ENCODE data around the gene CDK14. TPM values are rescaled to one million over a fixed set of nuclear protein-coding genes. Genes with fewer than 3 reads are reported as not detected.

Gene CDK14
- polyA plus RNA-seq, 1 donor from 2014 or later, result 25.1 TPM

- no peaks in the 10 kb centered on the region for H3K36me3 ChIP-seq (ENCODE audit: insufficient read depth, low read length)
- no peaks in the 10 kb centered on the region for H3K79me2 ChIP-seq (replicated peaks; ENCODE audit: insufficient read depth, low read length)
- TF ChIP-seq EZH2 (IDR thresholded peaks at IDR 0.05; ENCODE audit: borderline replicate concordance, insufficient read depth, low read length, poor library complexity, severe bottlenecking), result no peak
- TF ChIP-seq SMC3 (conservative IDR thresholded peaks at IDR 0.05; ENCODE audit: poor library complexity), result no peak
- no peak for TF ChIP-seq CTCF (IDR thresholded peaks at IDR 0.05; ENCODE audit: poor library complexity, severe bottlenecking)
- no peak for TF ChIP-seq EP300 (conservative IDR thresholded peaks at IDR 0.05; ENCODE audit: poor library complexity, severe bottlenecking)
Measured at GRCh38 chr7:91191771-91192170, 595.6 kb downstream of the CDK14 start.

GRCh38 chr7:91193141-91193540 is 597.0 kb downstream of the CDK14 start:
- H2AFZ ChIP-seq (ENCODE audit: low read depth, low read length), result no peak overlapping the region
- no peaks in the 10 kb centered on the region for H3K27me3 ChIP-seq (ENCODE audit: insufficient read depth, low read depth, low read length)
- H3K27ac ChIP-seq (ENCODE audit: low read length), result no peak overlapping the region
- no peak overlapping the region for H3K4me2 ChIP-seq (ENCODE audit: low read length)
- H3F3A ChIP-seq (ENCODE audit: insufficient read depth, low read length, poor library complexity, severe bottlenecking), result no peaks in the 10 kb centered on the region
- no peaks in the 10 kb centered on the region for H3K9me2 ChIP-seq (ENCODE audit: insufficient read depth, low read length)
- no peaks in the 10 kb centered on the region for H3K36me3 ChIP-seq (ENCODE audit: insufficient read depth, low read length)
- TF ChIP-seq REST (IDR thresholded peaks at IDR 0.05; ENCODE audit: borderline replicate concordance) (no peak), EP300 (conservative IDR thresholded peaks at IDR 0.05; ENCODE audit: poor library complexity, severe bottlenecking) (no peak), SMC3 (conservative IDR thresholded peaks at IDR 0.05; ENCODE audit: poor library complexity) (no peak), TAF1 (IDR thresholded peaks at IDR 0.05; ENCODE audit: low read depth) (no peak), RAD21 (conservative IDR thresholded peaks at IDR 0.05) (no peak), POLR2AphosphoS5 (IDR thresholded peaks at IDR 0.05) (no peak), MXI1 (conservative IDR thresholded peaks at IDR 0.05; ENCODE audit: poor library complexity, severe bottlenecking) (no peak)
- no peaks in the 10 kb centered on the region for H3K9me3 ChIP-seq (ENCODE audit: low read length)
- no peaks in the 10 kb centered on the region for H4K20me1 ChIP-seq (ENCODE audit: insufficient read depth)
- H3K4me3 ChIP-seq (ENCODE audit: low read length), result no peak overlapping the region
- H3K9ac ChIP-seq (ENCODE audit: low read length), result no peak overlapping the region
- no peaks in the 10 kb centered on the region for H3K79me2 ChIP-seq (replicated peaks; ENCODE audit: insufficient read depth, low read length)

More at GRCh38 chr7:91191771-91192170, 595.6 kb downstream of the CDK14 start:
- no peaks in the 10 kb centered on the region for H3K9me2 ChIP-seq (ENCODE audit: insufficient read depth, low read length)
- H3K27me3 ChIP-seq (ENCODE audit: insufficient read depth, low read depth, low read length), result no peaks in the 10 kb centered on the region
- H3K4me3 ChIP-seq (ENCODE audit: low read length), result no peak overlapping the region
- H2AFZ ChIP-seq (ENCODE audit: low read depth, low read length), result no peak overlapping the region
- H3K4me2 ChIP-seq (ENCODE audit: low read length), result no peak overlapping the region
- no peak overlapping the region for H3K9ac ChIP-seq (ENCODE audit: low read length)
- no peak overlapping the region for H3K27ac ChIP-seq (ENCODE audit: low read length)
- no peaks in the 10 kb centered on the region for H3F3A ChIP-seq (ENCODE audit: insufficient read depth, low read length, poor library complexity, severe bottlenecking)
- no peaks in the 10 kb centered on the region for H4K20me1 ChIP-seq (ENCODE audit: insufficient read depth)
- H3K9me3 ChIP-seq (ENCODE audit: low read length), result no peaks in the 10 kb centered on the region

- no peaks in the 10 kb centered on the region for H3K27me3 ChIP-seq (ENCODE audit: insufficient read depth, low read depth, low read length)
- no peaks in the 10 kb centered on the region for H3F3A ChIP-seq (ENCODE audit: insufficient read depth, low read length, poor library complexity, severe bottlenecking)
- no peak overlapping the region for H3K27ac ChIP-seq (ENCODE audit: low read length)
- H3K4me3 ChIP-seq (ENCODE audit: low read length), result no peak overlapping the region
- no peaks in the 10 kb centered on the region for H4K20me1 ChIP-seq (ENCODE audit: insufficient read depth)
- TF ChIP-seq RAD21 (conservative IDR thresholded peaks at IDR 0.05) (no peak), REST (IDR thresholded peaks at IDR 0.05; ENCODE audit: borderline replicate concordance) (no peak), MXI1 (conservative IDR thresholded peaks at IDR 0.05; ENCODE audit: poor library complexity, severe bottlenecking) (no peak), EP300 (conservative IDR thresholded peaks at IDR 0.05; ENCODE audit: poor library complexity, severe bottlenecking) (no peak), POLR2AphosphoS5 (IDR thresholded peaks at IDR 0.05) (no peak), TAF1 (IDR thresholded peaks at IDR 0.05; ENCODE audit: low read depth) (no peak), EZH2 (IDR thresholded peaks at IDR 0.05; ENCODE audit: borderline replicate concordance, insufficient read depth, low read length, poor library complexity, severe bottlenecking) (no peak), SMC3 (conservative IDR thresholded peaks at IDR 0.05; ENCODE audit: poor library complexity) (no peak), CTCF (IDR thresholded peaks at IDR 0.05; ENCODE audit: poor library complexity, severe bottlenecking) (no peak)
- no peaks in the 10 kb centered on the region for H3K36me3 ChIP-seq (ENCODE audit: insufficient read depth, low read length)
- H3K9ac ChIP-seq (ENCODE audit: low read length), result no peak overlapping the region
- no peak overlapping the region for H2AFZ ChIP-seq (ENCODE audit: low read depth, low read length)
- no peaks in the 10 kb centered on the region for H3K79me2 ChIP-seq (replicated peaks; ENCODE audit: insufficient read depth, low read length)
- H3K9me3 ChIP-seq (ENCODE audit: low read length), result no peaks in the 10 kb centered on the region
- H3K4me2 ChIP-seq (ENCODE audit: low read length), result no peak overlapping the region
- H3K9me2 ChIP-seq (ENCODE audit: insufficient read depth, low read length), result no peaks in the 10 kb centered on the region
Measured at GRCh38 chr7:91194841-91195240, 598.7 kb downstream of the CDK14 start.
